Activated CD4-positive, alpha-beta T cell treated with anti-CD3 and anti-CD28 coated beads, Interleukin-2, amount 50 U/mL, for 16 hours (primary cell): Measurements from ENCODE around the gene CLEC17A.

Source experiments
- DNase-seq: peaks from one replicate; pipeline ENCODE4 v3.0.0-alpha.2; 2020

Gene CLEC17A

GRCh38 chr19:14655726-14656125 lies 72.8 kb downstream of the CLEC17A start:
- DNase-seq = no peak

GRCh38 chr19:14659874-14660489 lies 77.1 kb downstream of the CLEC17A start:
- no peak for DNase-seq

DNA sequence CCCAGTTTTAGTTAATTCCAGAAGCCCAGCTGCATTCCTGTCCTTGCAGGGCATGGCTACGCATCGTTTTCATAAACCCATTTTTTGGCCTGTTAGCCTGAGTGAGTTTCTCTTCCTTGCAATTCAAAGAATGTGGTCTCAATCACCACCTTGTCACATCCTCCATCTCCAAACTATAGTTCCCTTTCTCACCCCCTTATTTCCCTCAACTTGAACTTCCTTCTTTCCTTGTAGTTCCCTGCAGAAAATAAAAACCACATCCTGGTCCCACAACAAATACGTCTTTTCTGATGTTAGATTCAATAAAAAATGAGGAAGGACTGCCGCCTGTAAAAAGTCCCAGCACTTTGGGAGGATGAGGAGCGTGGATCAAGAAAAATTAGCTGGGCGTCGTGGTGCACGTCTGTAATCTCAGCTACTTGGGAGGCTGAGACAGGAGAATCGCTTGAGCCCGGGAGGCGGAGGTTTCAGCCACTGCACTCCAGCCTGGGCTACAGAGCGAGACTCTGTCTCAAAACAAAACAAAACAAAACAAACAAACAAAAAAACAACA lies 78.6 kb downstream of the CLEC17A start:
- DNase-seq = no peak
